OCI-LY7 (cell line): ENCODE measurements around the gene ZNF628.

Experiments
- CTCF ChIP-seq: fragments of 200-600 bp; sonication (generic); conservative IDR thresholded peaks from 2 replicates; pipeline ENCODE4 v1.5.1; 2014; ENCODE audit warnings: mild to moderate bottlenecking, antibody characterized with exemption, low read length, moderate library complexity, mixed read lengths
- EZH2phosphoT487 ChIP-seq: fragments of 200-600 bp; sonication (generic); IDR thresholded peaks from 2 replicates; pipeline ENCODE4 v1.6.1; 2018; ENCODE audit warnings: low read depth, borderline replicate concordance, mild to moderate bottlenecking, mixed run types, antibody characterized with exemption, low read length, moderate library complexity, mixed read lengths

DNA sequence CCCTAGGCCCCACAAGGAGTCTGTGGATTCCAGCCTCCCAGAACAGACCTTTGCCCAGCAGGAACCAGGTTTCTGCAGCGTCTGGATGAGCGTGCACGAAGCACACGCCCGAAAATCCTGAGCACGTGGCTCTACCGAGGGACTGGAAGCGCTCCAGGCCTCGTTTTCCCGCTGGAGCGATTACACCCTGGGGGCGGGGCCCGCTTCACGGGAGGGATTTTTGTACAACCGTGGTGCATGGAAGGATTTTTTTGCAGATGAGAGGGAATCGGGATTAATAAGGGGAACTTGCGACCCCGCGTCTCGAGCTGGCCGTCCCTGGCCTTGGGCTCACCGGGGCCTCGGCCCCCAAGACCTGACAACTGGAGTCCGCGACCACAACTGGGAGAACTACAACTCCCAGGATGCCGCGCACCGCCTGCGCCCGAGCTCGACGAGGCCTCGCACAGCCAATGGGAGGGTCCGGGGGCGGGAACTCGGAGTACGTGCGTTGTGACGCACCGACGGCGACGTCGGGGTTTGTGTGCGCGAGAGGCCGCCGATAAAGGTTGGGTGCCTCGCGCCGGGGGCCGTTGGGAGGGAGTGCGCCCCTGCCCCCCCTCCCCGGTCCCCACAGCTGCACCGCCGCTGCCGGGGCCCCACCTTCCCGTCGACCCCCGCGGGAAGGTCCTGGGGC is at the start of gene ZNF628:
- no peak for TF ChIP-seq CTCF
- TF ChIP-seq EZH2phosphoT487 = no peak
